Ecto neural progenitor cell (in vitro differentiated cells): ENCODE results near the gene PSAPL1.

Experiments used
- DNase-seq: peaks from one replicate; pipeline ENCODE4 v3.0.0-alpha.2; 2018; ENCODE audit warnings: low spot score

Gene PSAPL1

DNA sequence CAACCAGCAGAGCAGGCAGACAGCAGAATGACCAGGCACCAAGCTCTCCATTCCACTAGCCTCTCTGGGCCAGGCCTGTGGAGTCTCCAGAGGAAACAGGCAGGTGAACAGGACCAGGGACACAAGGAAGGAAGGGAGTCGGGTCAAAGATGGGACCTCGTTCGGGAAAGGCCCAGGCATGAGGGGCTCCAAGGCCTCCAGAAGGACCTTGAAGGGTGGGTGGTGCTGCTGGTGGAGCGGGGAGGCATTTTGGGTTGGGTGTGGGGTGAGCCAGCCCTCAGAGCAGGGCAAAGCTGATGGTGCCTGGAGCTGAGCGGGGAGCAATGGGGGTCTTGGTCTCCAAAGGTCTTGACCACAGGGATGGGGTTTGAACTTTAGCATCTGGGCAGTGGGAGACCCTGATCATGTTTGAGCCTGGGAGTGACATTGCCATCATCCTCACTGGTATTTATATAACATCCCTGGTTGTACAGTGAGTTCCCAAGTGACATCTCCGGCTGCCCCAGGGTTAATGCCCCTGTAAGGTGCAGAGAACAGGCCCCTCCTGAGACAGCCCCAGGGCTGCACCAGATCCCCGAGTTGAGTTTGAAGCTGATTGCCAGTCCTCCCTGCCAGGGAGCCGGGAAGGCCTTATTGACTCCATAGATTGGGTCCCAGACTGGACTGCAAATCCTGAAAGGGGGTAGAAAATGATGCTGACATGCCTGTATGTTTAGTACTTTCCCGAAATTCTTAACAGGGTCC is 52.7 kb downstream of the PSAPL1 start:
- no peak for DNase-seq

GRCh38 chr4:7381221-7381889 is 53.4 kb downstream of the PSAPL1 start:
- no peak for DNase-seq
